Trophoblast cell (in vitro differentiated cells and primary cell): ENCODE measurements around the gene HSPA1A.

Source experiments
- DNase-seq, 2 donors: peaks; one replicate each; pipeline ENCODE4 v3.0.0-alpha.2; 2016
- H2AFZ ChIP-seq: 2 replicates; pipeline ENCODE4 v1.6.1; 2013; ENCODE audit warnings: low read length, moderate library complexity, mild to moderate bottlenecking; ENCODE audit not compliant: insufficient read depth, poor library complexity
- H2AK5ac ChIP-seq: 2 replicates; pipeline ENCODE4 v1.6.1; 2013; ENCODE audit warnings: mild to moderate bottlenecking, low read length
- H2BK120ac ChIP-seq: 2 replicates; pipeline ENCODE4 v1.6.1; 2013; ENCODE audit warnings: low read length, mild to moderate bottlenecking, moderate library complexity; ENCODE audit not compliant: insufficient read depth, poor library complexity
- H2BK12ac ChIP-seq: 2 replicates; pipeline ENCODE4 v1.6.1; 2013; ENCODE audit warnings: mild to moderate bottlenecking, low read length, moderate library complexity
- H2BK5ac ChIP-seq: 2 replicates; pipeline ENCODE4 v1.6.1; 2013; ENCODE audit warnings: low read length, low read depth, moderate library complexity, mild to moderate bottlenecking; ENCODE audit not compliant: poor library complexity
- H3K14ac ChIP-seq: 2 replicates; pipeline ENCODE4 v1.6.1; 2013; ENCODE audit warnings: mild to moderate bottlenecking, low read length
- H3K18ac ChIP-seq: 2 replicates; pipeline ENCODE4 v1.6.1; 2013; ENCODE audit warnings: mild to moderate bottlenecking, low read length
- H3K23ac ChIP-seq: 2 replicates; pipeline ENCODE4 v1.6.1; 2013; ENCODE audit warnings: low read length
- H3K27ac ChIP-seq: 2 replicates; pipeline ENCODE4 v1.5.1; 2013; ENCODE audit warnings: low read depth, mild to moderate bottlenecking, inconsistent platforms, low read length, moderate library complexity
- H3K27me3 ChIP-seq: 2 replicates; pipeline ENCODE4 v1.6.1; 2013; ENCODE audit warnings: inconsistent platforms, mild to moderate bottlenecking, low read length, moderate library complexity; ENCODE audit not compliant: insufficient read depth
- H3K36me3 ChIP-seq, 2 experiments: 1 replicate in 1 of 2; 2 replicates in 1 of 2; pipeline ENCODE4 v1.6.1; 2013; ENCODE audit warnings: low read length in 2 of 2, mild to moderate bottlenecking in 2 of 2, moderate library complexity in 1 of 2; ENCODE audit not compliant: insufficient read depth in 2 of 2, control insufficient read depth in 1 of 2
- H3K4ac ChIP-seq: 2 replicates; pipeline ENCODE4 v1.6.1; 2013; ENCODE audit warnings: low read depth, mild to moderate bottlenecking, low read length, moderate library complexity
- H3K4me1 ChIP-seq, 2 experiments: 1 replicate in 1 of 2; 2 replicates in 1 of 2; pipeline ENCODE4 v1.6.1; 2013; ENCODE audit warnings: low read length in 2 of 2, mild to moderate bottlenecking in 2 of 2, moderate library complexity in 1 of 2; ENCODE audit not compliant: insufficient read depth in 2 of 2, control insufficient read depth in 1 of 2
- H3K4me2 ChIP-seq: 2 replicates; pipeline ENCODE4 v1.6.1; 2013; ENCODE audit warnings: inconsistent platforms, mild to moderate bottlenecking, low read length, moderate library complexity
- H3K4me3 ChIP-seq: 2 replicates; pipeline ENCODE4 v1.5.1; 2013; ENCODE audit warnings: mild to moderate bottlenecking, low read depth, low read length, inconsistent platforms
- H3K79me1 ChIP-seq: one replicate; pipeline ENCODE4 v1.6.1; 2013; ENCODE audit warnings: low read length
- H3K79me2 ChIP-seq: 2 replicates; pipeline ENCODE4 v1.6.1; 2013; ENCODE audit warnings: low read length, mild to moderate bottlenecking; ENCODE audit not compliant: control insufficient read depth, insufficient read depth, poor library complexity
- H3K9ac ChIP-seq: 2 replicates; pipeline ENCODE4 v1.6.1; 2013; ENCODE audit warnings: mild to moderate bottlenecking, low read length
- H3K9me3 ChIP-seq: 2 replicates; pipeline ENCODE4 v1.6.1; 2013; ENCODE audit warnings: low read depth, mild to moderate bottlenecking, control low read depth, inconsistent platforms, low read length; ENCODE audit not compliant: insufficient read depth
- H4K12ac ChIP-seq: 2 replicates; pipeline ENCODE4 v1.6.1; 2013; ENCODE audit warnings: low read depth, mild to moderate bottlenecking, low read length, moderate library complexity
- H4K8ac ChIP-seq: 2 replicates; pipeline ENCODE4 v1.6.1; 2013; ENCODE audit warnings: low read depth, mild to moderate bottlenecking, low read length, moderate library complexity
- H4K91ac ChIP-seq: one replicate; pipeline ENCODE4 v1.6.1; 2013; ENCODE audit warnings: low read depth, mild to moderate bottlenecking, low read length, moderate library complexity
- WGBS: extraction: QIAGEN DNeasy Blood & Tissue Kit; methylation state at CpG from one replicate; pipeline ENCODE4 v1.1.7; 2013; ENCODE audit warnings: missing lambda C conversion rate; ENCODE audit not compliant: insufficient read length, insufficient coverage; ENCODE audit errors: extremely low coverage; 5-methylcytosine and 5-hydroxymethylcytosine counted together

Gene HSPA1A

DNA sequence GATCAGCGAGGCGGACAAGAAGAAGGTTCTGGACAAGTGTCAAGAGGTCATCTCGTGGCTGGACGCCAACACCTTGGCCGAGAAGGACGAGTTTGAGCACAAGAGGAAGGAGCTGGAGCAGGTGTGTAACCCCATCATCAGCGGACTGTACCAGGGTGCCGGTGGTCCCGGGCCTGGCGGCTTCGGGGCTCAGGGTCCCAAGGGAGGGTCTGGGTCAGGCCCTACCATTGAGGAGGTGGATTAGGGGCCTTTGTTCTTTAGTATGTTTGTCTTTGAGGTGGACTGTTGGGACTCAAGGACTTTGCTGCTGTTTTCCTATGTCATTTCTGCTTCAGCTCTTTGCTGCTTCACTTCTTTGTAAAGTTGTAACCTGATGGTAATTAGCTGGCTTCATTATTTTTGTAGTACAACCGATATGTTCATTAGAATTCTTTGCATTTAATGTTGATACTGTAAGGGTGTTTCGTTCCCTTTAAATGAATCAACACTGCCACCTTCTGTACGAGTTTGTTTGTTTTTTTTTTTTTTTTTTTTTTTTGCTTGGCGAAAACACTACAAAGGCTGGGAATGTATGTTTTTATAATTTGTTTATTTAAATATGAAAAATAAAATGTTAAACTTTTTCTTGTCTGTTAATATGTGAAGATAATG, 14.4 kb downstream of the HSPA1A start:
- H4K12ac ChIP-seq = no peak overlapping the region
- H3K27me3 ChIP-seq = no peaks in the 10 kb centered on the region
- no peak overlapping the region for H3K27ac ChIP-seq
- H2BK5ac ChIP-seq = no peak overlapping the region
- no peak overlapping the region for H3K14ac ChIP-seq
- H2BK120ac ChIP-seq = no peak overlapping the region
- peak overlapping the region; percentile 73 for H3K4ac ChIP-seq
- peak in 1 of 2 donors; percentile 66 for DNase-seq
- no peak overlapping the region for H2AK5ac ChIP-seq
- no peak overlapping the region for H2AFZ ChIP-seq
- peak overlapping the region; percentile 61 for H3K4me2 ChIP-seq
- no peak overlapping the region for H3K23ac ChIP-seq
- peak overlapping the region; percentile 67 for H3K4me3 ChIP-seq
- WGBS = no CpG with 5 or more reads among the region's 15 CpGs
- peak overlapping the region; percentile 30 for H4K8ac ChIP-seq
- no peaks in the 10 kb centered on the region for H3K9me3 ChIP-seq
- peaks cover 12 to 14% of the 10 kb centered on the region in 2 experiments for H3K4me1 ChIP-seq
- H3K36me3 ChIP-seq = no peaks in the 10 kb centered on the region
- H3K79me2 ChIP-seq = peaks cover 7% of the 10 kb centered on the region
- no peak overlapping the region for H4K91ac ChIP-seq
- no peak overlapping the region for H2BK12ac ChIP-seq
- H3K9ac ChIP-seq = no peak overlapping the region
- no peak overlapping the region for H3K18ac ChIP-seq
- H3K79me1 ChIP-seq = peaks cover 14% of the 10 kb centered on the region

DNA sequence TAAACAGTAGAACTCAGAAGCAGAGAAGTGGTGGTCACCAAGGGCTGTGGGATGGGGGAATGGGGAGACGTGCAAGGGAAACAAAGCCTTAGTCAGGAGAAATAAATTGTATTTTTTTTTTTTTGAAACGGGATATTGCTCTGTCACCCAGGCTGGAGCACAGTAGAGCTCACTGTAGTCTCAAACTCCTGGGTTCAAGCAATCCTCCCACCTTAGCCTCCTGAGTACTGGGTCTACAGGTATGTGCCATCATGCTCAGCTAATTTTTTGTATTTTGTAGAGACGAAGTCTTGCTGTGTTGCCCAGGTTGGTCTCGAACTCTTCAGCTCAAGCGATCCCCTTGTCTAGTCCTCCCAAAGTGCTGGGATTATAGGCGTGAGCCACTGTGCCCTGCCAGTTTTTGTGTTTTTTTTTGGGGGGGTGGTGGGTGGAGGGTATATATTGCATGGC, 15.6 kb downstream of the HSPA1A start:
- DNase-seq = peak in 1 of 2 donors; percentile 42
- H4K91ac ChIP-seq = no peak overlapping the region
- no peak overlapping the region for H3K18ac ChIP-seq
- WGBS = no CpG with 5 or more reads among the region's 6 CpGs
- no peak overlapping the region for H3K14ac ChIP-seq
- no peak overlapping the region for H3K23ac ChIP-seq
- peak overlapping the region; percentile 41 for H2AK5ac ChIP-seq
- peak overlapping the region; percentile 11 for H4K8ac ChIP-seq
- no peak overlapping the region for H2AFZ ChIP-seq
- peak overlapping the region; percentile 68 for H3K4ac ChIP-seq
- peaks cover 21% of the 10 kb centered on the region for H3K79me1 ChIP-seq
- H2BK12ac ChIP-seq = no peak overlapping the region
- H3K4me1 ChIP-seq = peaks cover 10 to 13% of the 10 kb centered on the region in 2 experiments
- H2BK120ac ChIP-seq = peak overlapping the region; percentile 31
- no peak overlapping the region for H3K4me3 ChIP-seq
- H2BK5ac ChIP-seq = no peak overlapping the region
- H4K12ac ChIP-seq = no peak overlapping the region
- H3K27me3 ChIP-seq = no peaks in the 10 kb centered on the region
- peaks cover 16% of the 10 kb centered on the region for H3K79me2 ChIP-seq
- no peak overlapping the region for H3K27ac ChIP-seq
- H3K4me2 ChIP-seq = peak overlapping the region; percentile 67
- H3K9ac ChIP-seq = no peak overlapping the region
- no peaks in the 10 kb centered on the region for H3K9me3 ChIP-seq
- peaks cover under 1% of the 10 kb centered on the region in 2 experiments for H3K36me3 ChIP-seq

DNA sequence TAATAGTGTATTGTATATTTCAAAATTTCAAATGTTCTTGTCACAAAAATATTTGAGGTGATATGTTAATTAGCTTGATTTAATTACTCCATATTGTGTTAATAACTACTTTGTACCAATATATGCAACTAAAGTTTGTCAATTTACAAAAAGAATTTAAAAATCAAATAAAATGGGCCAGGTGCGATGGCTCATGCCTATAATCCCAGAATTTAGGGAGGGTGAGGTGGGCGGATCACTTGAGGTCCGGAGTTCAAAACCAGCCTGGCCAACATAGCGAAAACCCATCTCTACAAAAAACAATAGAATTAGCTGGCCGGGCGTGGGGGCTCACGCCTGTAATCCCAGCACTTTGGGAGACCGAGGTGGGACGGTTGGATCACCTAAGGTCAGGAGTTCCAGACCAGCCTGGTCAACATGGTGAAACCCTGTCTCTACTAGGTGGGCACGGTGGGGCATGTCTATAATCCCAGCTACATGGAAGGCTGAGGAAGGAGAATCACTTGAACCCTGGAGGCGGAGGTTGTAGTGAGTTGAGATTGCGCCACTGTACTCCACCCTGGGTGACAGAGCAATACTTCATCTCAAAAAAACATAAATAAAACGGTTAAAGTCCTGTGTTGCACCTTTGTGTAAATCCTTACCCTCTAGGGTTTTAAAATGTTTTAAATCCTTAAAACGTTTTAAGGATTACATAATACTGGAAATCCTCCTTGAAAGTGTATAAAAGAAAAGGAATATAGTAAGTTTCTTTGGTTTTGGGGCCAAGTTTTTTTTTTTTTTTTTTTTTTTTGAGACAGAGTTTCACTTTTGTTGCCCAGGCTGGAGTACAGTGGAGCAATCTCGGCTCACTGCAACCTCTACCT, 16.2 kb downstream of the HSPA1A start:
- no peaks in the 10 kb centered on the region for H3K9me3 ChIP-seq

DNA sequence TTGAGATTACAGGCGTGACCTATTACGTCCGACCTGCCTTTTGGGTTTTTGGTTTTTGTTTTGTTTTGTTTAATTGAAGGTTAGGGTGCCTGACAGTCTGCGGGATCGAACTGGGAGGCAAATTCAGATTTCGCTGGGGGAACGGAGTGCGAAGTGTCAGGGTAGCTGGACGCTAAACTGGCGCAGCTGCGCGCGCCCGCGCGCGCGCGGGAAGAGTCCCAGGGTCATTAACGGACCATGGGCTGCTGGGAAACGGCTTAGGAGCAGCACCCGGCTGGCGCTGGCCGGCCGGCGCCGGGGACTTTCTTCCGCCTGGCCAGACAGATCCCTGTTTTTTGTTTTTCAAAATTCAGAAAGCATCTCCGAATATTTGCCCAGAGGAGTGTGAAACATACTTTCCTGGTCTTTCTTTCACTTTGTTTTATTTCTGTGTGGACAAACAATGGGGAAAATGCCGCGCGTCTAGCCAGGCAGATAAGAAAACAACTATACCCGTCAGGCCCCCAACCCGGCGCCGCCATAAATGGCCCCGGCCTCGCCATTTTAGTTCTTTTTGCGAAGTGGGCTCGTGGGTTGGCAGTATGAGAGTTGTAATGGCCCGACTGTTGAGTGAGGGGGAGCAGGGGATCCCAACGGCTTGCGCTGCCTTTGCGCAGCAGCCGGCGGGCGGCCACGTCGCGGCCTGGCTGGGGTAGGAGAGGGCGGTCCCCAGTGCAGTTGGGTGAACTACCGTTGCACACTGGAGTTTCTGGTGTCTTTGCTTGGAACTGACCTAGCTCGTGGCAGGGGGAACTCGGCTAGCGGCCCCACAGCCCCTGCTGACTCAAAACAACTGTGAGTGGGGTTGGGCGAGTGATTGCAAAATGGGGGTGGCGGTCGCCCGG, 19.3 kb downstream of the HSPA1A start:
- no CpG with 5 or more reads among the region's 59 CpGs for WGBS
- peak overlapping the region; percentile 85 for H2BK5ac ChIP-seq
- H2AFZ ChIP-seq = peak overlapping the region; percentile 85
- no peaks in the 10 kb centered on the region for H3K27me3 ChIP-seq
- H4K12ac ChIP-seq = peak overlapping the region; percentile 33
- peak overlapping the region; percentile 86 for H3K27ac ChIP-seq
- H2BK120ac ChIP-seq = peak overlapping the region; percentile 65
- peak overlapping the region; percentile 94 for H2AK5ac ChIP-seq
- peak overlapping the region; percentile 2 for H2BK12ac ChIP-seq
- H3K79me2 ChIP-seq = peaks cover 24% of the 10 kb centered on the region
- H4K91ac ChIP-seq = peak overlapping the region; percentile 87
- peak overlapping the region; percentile 93 for H3K4me2 ChIP-seq
- H3K4me1 ChIP-seq = peaks cover 17 to 22% of the 10 kb centered on the region in 2 experiments
- H3K18ac ChIP-seq = peak overlapping the region; percentile 94
- peak overlapping the region; percentile 100 for H3K9ac ChIP-seq
- H3K79me1 ChIP-seq = peaks cover 17% of the 10 kb centered on the region
- H3K23ac ChIP-seq = no peak overlapping the region
- peak overlapping the region; percentile 99 for H3K4ac ChIP-seq
- H3K36me3 ChIP-seq = peaks cover 22 to 32% of the 10 kb centered on the region in 2 experiments
- H3K9me3 ChIP-seq = no peaks in the 10 kb centered on the region
- H4K8ac ChIP-seq = peak overlapping the region; percentile 91
- H3K4me3 ChIP-seq = peak overlapping the region; percentile 100
- H3K14ac ChIP-seq = peak overlapping the region; percentile 98
- DNase-seq = peak; percentile 79 to 89

More for the DNA sequence above, 16.2 kb downstream of the HSPA1A start:
- Histone ChIP-seq H2BK120ac (no peak overlapping the region), H4K91ac (no peak overlapping the region), H3K79me1 (peaks cover 20% of the 10 kb centered on the region), H3K4me2 (no peak overlapping the region), H3K14ac (no peak overlapping the region), H3K4me3 (no peak overlapping the region), H3K4me1 (peaks cover 10 to 14% of the 10 kb centered on the region in 2 experiments), H2AK5ac (no peak overlapping the region), H2AFZ (no peak overlapping the region), H2BK5ac (no peak overlapping the region), H3K9ac (no peak overlapping the region), H3K79me2 (peaks cover 22% of the 10 kb centered on the region), H3K27ac (no peak overlapping the region), H4K8ac (no peak overlapping the region), H3K36me3 (peaks cover 5% of the 10 kb centered on the region in 2 experiments), H4K12ac (no peak overlapping the region), H3K23ac (no peak overlapping the region), H3K27me3 (no peaks in the 10 kb centered on the region), H3K4ac (peak overlapping the region; percentile 66), H3K18ac (no peak overlapping the region), H2BK12ac (no peak overlapping the region)
- peak; percentile 34 to 71 for DNase-seq
- no CpG with 5 or more reads among the region's 15 CpGs for WGBS
